ENCODE data around the gene CERS6.

DNA sequence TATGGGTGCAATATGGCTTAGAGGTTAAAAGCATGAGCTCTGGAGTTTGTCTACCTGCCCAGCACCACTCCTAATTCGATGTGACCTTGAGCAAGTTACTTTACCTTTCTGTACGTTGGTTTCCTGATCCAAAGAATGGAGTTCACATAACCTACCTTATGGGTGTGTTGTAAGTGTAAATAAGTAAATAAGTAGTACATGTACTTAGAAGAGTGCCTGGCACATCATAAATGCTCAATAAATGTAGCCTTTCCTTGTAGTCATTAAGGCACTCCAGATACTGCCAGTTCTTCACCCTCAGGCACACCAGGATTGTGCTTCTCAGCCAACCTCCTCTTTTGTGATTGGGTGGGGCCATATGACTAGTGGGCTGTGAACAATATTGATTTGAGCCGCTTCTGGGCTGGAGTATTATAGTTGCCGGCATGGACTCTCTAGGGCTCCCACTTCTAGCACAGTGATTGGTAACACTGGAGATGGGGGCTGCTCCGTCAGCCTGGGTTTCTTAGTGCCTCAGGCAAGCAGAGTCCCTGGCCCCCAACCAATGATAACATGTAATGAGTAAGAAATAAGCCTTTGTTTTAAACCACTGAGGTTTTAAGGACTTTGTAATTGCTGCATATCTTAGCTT is 244.7 kb downstream of the CERS6 start:
- TF ChIP-seq EZH2 (IDR thresholded peaks at IDR 0.05) (no peak), POLR2AphosphoS5 (IDR thresholded peaks at IDR 0.05; ENCODE audit: borderline replicate concordance, low read depth, low read length) (no peak), FOXP2 (optimal IDR thresholded peaks at IDR 0.05; ENCODE audit: control extremely low read depth, extremely low read length, insufficient read depth) (no peak)

Measured in SK-N-MC (cell line).